ENCODE data around the gene CC2D2B.

GRCh38 chr10:95982200-95982599, 74.4 kb downstream of the CC2D2B start:
- TF ChIP-seq CTCF (IDR thresholded peaks at IDR 0.05 in 8 of 11, conservative IDR thresholded peaks at IDR 0.05 in 3 of 11) (no peak), POLR2A (IDR thresholded peaks at IDR 0.05) (no peak)

Data from spleen (tissue), 7 donors.